HFF-Myc (cell line): ENCODE data around the gene SASH1.

ENCODE experiments used
- DNase-seq: peaks from one replicate; pipeline ENCODE4 v3.0.0-alpha.2; 2011; ENCODE audit warnings: low read depth; ENCODE audit errors: extremely low read depth
- H3K4me3 ChIP-seq: replicated peaks from 2 replicates; pipeline ENCODE4 v1.5.1; 2011; ENCODE audit warnings: low read depth, mild to moderate bottlenecking, control low read depth, low read length
- CTCF ChIP-seq: IDR thresholded peaks from 2 replicates; pipeline ENCODE4 v1.5.1; 2012; ENCODE audit warnings: mild to moderate bottlenecking, low read depth, low read length, control low read depth; ENCODE audit errors: missing control alignments

The SASH1 gene

GRCh38 chr6:148543540-148543939 is 200.9 kb downstream of the SASH1 start:
- no peak for TF ChIP-seq CTCF
- DNase-seq, result no peak
- no peak overlapping the region for H3K4me3 ChIP-seq

GRCh38 chr6:148544421-148544820 is 201.8 kb downstream of the SASH1 start:
- no peak overlapping the region for H3K4me3 ChIP-seq
- TF ChIP-seq CTCF, result no peak
- DNase-seq, result no peak

- DNase-seq, result no peak
- H3K4me3 ChIP-seq, result no peak overlapping the region
- TF ChIP-seq CTCF, result no peak
These were observed 203.3 kb downstream of the SASH1 start for GRCh38 chr6:148545901-148546300.

GRCh38 chr6:148547110-148547509 is 204.5 kb downstream of the SASH1 start:
- no peak for DNase-seq
- no peak overlapping the region for H3K4me3 ChIP-seq
- no peak for TF ChIP-seq CTCF

GRCh38 chr6:148548065-148548748 is 205.6 kb downstream of the SASH1 start:
- no peak for TF ChIP-seq CTCF
- no peak overlapping the region for H3K4me3 ChIP-seq
- DNase-seq, result no peak

- TF ChIP-seq CTCF, result no peak
- H3K4me3 ChIP-seq, result no peak overlapping the region
- DNase-seq, result no peak
These were observed 206.1 kb downstream of the SASH1 start for GRCh38 chr6:148548749-148549140.

GRCh38 chr6:148550569-148550968 is 207.9 kb downstream of the SASH1 start:
- no peak for DNase-seq
- H3K4me3 ChIP-seq, result no peak overlapping the region
- no peak for TF ChIP-seq CTCF
